ENCODE data around the gene ACTC1. TPM values are rescaled to one million over a fixed set of nuclear protein-coding genes. Genes with fewer than 3 reads are reported as not detected.

The ACTC1 gene
- total and polyA plus RNA-seq, 7 experiments from 2014 or later = not detected

- H3K9me3 Mint-ChIP-seq = peaks cover 0 to 3% (median 0%) of the 10 kb centered on the region in 11 donors
- no peak overlapping the region for H3K4me3 Mint-ChIP-seq
- no peak for ATAC-seq
- no peak overlapping the region for H3K27ac Mint-ChIP-seq
- POLR2A ChIA-PET = no interaction called here
- no peak overlapping the region for H3K4me3 ChIP-seq (ENCODE audit: low read length)
- no peaks in the 10 kb centered on the region for H3K36me3 ChIP-seq (ENCODE audit: control insufficient read depth in 2 of 3, insufficient read depth in 3 of 3, low read length in 3 of 3)
- H3K36me3 Mint-ChIP-seq = no peaks in the 10 kb centered on the region
- H3K27me3 ChIP-seq (ENCODE audit: control insufficient read depth in 2 of 2, insufficient read depth in 2 of 2, low read length in 2 of 2) = no peaks in the 10 kb centered on the region
- H3K9me3 ChIP-seq (ENCODE audit: control insufficient read depth in 2 of 3, low read length in 3 of 3) = no peaks in the 10 kb centered on the region
- peaks cover 0 to 2% (median under 1%) of the 10 kb centered on the region in 7 donors for H3K4me1 Mint-ChIP-seq
- no peak overlapping the region for H3K27ac ChIP-seq (ENCODE audit: low read depth, low read length)
- no peaks in the 10 kb centered on the region for H3K4me1 ChIP-seq (ENCODE audit: control insufficient read depth in 2 of 2, insufficient read depth in 2 of 2, low read length in 2 of 2)
- H3K27me3 Mint-ChIP-seq = peaks cover 38 to 67% (median 43%) of the 10 kb centered on the region in 5 donors
- intact Hi-C loops (cut with micrococcal nuclease) = no loop called here
- CTCF ChIA-PET = no interaction called here
- no peak for DNase-seq
Observed at GRCh38 chr15:34799149-34800101, 4.1 kb upstream of the ACTC1 start.

GRCh38 chr15:34796847-34797435, 1.6 kb upstream of the ACTC1 start:
- H3K36me3 Mint-ChIP-seq = no peaks in the 10 kb centered on the region
- ChIA-PET POLR2A (no interaction called here), CTCF (interaction anchor here (0.6 kb wide), 1 partner anchor 146 kb away, joined by 3 read pairs; no protein-coding TSS in a partner anchor)
- no peaks in the 10 kb centered on the region for H3K4me1 ChIP-seq (ENCODE audit: control insufficient read depth in 2 of 2, insufficient read depth in 2 of 2, low read length in 2 of 2)
- peaks cover 0 to 7% (median 4%) of the 10 kb centered on the region in 7 donors for H3K4me1 Mint-ChIP-seq
- no peak overlapping the region for H3K4me3 Mint-ChIP-seq
- no peaks in the 10 kb centered on the region for H3K9me3 ChIP-seq (ENCODE audit: control insufficient read depth in 2 of 3, low read length in 3 of 3)
- no peaks in the 10 kb centered on the region for H3K27me3 ChIP-seq (ENCODE audit: control insufficient read depth in 2 of 2, insufficient read depth in 2 of 2, low read length in 2 of 2)
- no peak overlapping the region for H3K4me3 ChIP-seq (ENCODE audit: low read length)
- H3K27ac Mint-ChIP-seq = no peak overlapping the region
- H3K27ac ChIP-seq (ENCODE audit: low read depth, low read length) = no peak overlapping the region
- intact Hi-C loops (cut with micrococcal nuclease) = no loop called here
- DNase-seq (no peak), ATAC-seq (no peak)
- peaks cover 57 to 87% (median 61%) of the 10 kb centered on the region in 5 donors for H3K27me3 Mint-ChIP-seq
- peaks cover 0 to 3% (median 0%) of the 10 kb centered on the region in 11 donors for H3K9me3 Mint-ChIP-seq
- H3K36me3 ChIP-seq (ENCODE audit: control insufficient read depth in 2 of 3, insufficient read depth in 3 of 3, low read length in 3 of 3) = no peaks in the 10 kb centered on the region

GRCh38 chr15:34794590-34795206, 651 bp downstream of the ACTC1 start:
- H3K9me3 Mint-ChIP-seq = peaks cover 0 to 3% (median 0%) of the 10 kb centered on the region in 11 donors
- ATAC-seq (no peak), DNase-seq (no peak)
- H3K27me3 Mint-ChIP-seq = peaks cover 63 to 93% (median 69%) of the 10 kb centered on the region in 5 donors
- H3K4me1 Mint-ChIP-seq = peaks cover 0 to 7% (median 4%) of the 10 kb centered on the region in 7 donors
- H3K27ac ChIP-seq (ENCODE audit: low read depth, low read length) = no peak overlapping the region
- POLR2A ChIA-PET = no interaction called here
- no peaks in the 10 kb centered on the region for H3K36me3 ChIP-seq (ENCODE audit: control insufficient read depth in 2 of 3, insufficient read depth in 3 of 3, low read length in 3 of 3)
- no peaks in the 10 kb centered on the region for H3K9me3 ChIP-seq (ENCODE audit: control insufficient read depth in 2 of 3, low read length in 3 of 3)
- CTCF ChIA-PET = no interaction called here
- intact Hi-C loops (cut with micrococcal nuclease) = no loop called here
- H3K4me3 Mint-ChIP-seq = no peak overlapping the region
- no peaks in the 10 kb centered on the region for H3K27me3 ChIP-seq (ENCODE audit: control insufficient read depth in 2 of 2, insufficient read depth in 2 of 2, low read length in 2 of 2)
- H3K27ac Mint-ChIP-seq = no peak overlapping the region
- no peak overlapping the region for H3K4me3 ChIP-seq (ENCODE audit: low read length)
- H3K36me3 Mint-ChIP-seq = no peaks in the 10 kb centered on the region
- no peaks in the 10 kb centered on the region for H3K4me1 ChIP-seq (ENCODE audit: control insufficient read depth in 2 of 2, insufficient read depth in 2 of 2, low read length in 2 of 2)

- no peak for DNase-seq
- Histone ChIP-seq H3K4me3 (ENCODE audit: low read length) (no peak overlapping the region), H3K36me3 (ENCODE audit: control insufficient read depth in 2 of 3, insufficient read depth in 3 of 3, low read length in 3 of 3) (no peaks in the 10 kb centered on the region), H3K4me1 (ENCODE audit: control insufficient read depth in 2 of 2, insufficient read depth in 2 of 2, low read length in 2 of 2) (no peaks in the 10 kb centered on the region), H3K27ac (ENCODE audit: low read depth, low read length) (no peak overlapping the region), H3K27me3 (ENCODE audit: control insufficient read depth in 2 of 2, insufficient read depth in 2 of 2, low read length in 2 of 2) (no peaks in the 10 kb centered on the region), H3K9me3 (ENCODE audit: control insufficient read depth in 2 of 3, low read length in 3 of 3) (no peaks in the 10 kb centered on the region)
- Mint-ChIP-seq H3K9me3 (peaks cover 0 to 2% (median 0%) of the 10 kb centered on the region in 11 donors), H3K36me3 (no peaks in the 10 kb centered on the region), H3K4me3 (no peak overlapping the region), H3K27ac (no peak overlapping the region), H3K4me1 (peaks cover 0 to 7% (median 4%) of the 10 kb centered on the region in 7 donors), H3K27me3 (peaks cover 66 to 92% (median 70%) of the 10 kb centered on the region in 5 donors)
- intact Hi-C loops (cut with micrococcal nuclease) = no loop called here
- ChIA-PET CTCF (no interaction called here), POLR2A (no interaction called here)
- no peak for ATAC-seq
Observed at GRCh38 chr15:34793901-34794300, 1.4 kb downstream of the ACTC1 start.

- Mint-ChIP-seq H3K27me3 (peaks cover 64 to 85% (median 69%) of the 10 kb centered on the region in 5 donors), H3K9me3 (peaks cover 0 to 2% (median 0%) of the 10 kb centered on the region in 11 donors), H3K36me3 (no peaks in the 10 kb centered on the region), H3K27ac (no peak overlapping the region), H3K4me1 (peaks cover 0 to 7% (median 4%) of the 10 kb centered on the region in 7 donors), H3K4me3 (no peak overlapping the region)
- H3K4me1 ChIP-seq (ENCODE audit: control insufficient read depth in 2 of 2, insufficient read depth in 2 of 2, low read length in 2 of 2) = no peaks in the 10 kb centered on the region
- no peaks in the 10 kb centered on the region for H3K27me3 ChIP-seq (ENCODE audit: control insufficient read depth in 2 of 2, insufficient read depth in 2 of 2, low read length in 2 of 2)
- intact Hi-C loops (cut with micrococcal nuclease) = no loop called here
- no peaks in the 10 kb centered on the region for H3K9me3 ChIP-seq (ENCODE audit: control insufficient read depth in 2 of 3, low read length in 3 of 3)
- no peaks in the 10 kb centered on the region for H3K36me3 ChIP-seq (ENCODE audit: control insufficient read depth in 2 of 3, insufficient read depth in 3 of 3, low read length in 3 of 3)
- ATAC-seq (no peak), DNase-seq (no peak)
- H3K27ac ChIP-seq (ENCODE audit: low read depth, low read length) = no peak overlapping the region
- ChIA-PET POLR2A (no interaction called here), CTCF (no interaction called here)
- no peak overlapping the region for H3K4me3 ChIP-seq (ENCODE audit: low read length)
Observed at GRCh38 chr15:34793071-34793470, 2.3 kb downstream of the ACTC1 start.

GRCh38 chr15:34791701-34792100, 3.6 kb downstream of the ACTC1 start:
- Mint-ChIP-seq H3K9me3 (peaks cover 0 to 2% (median 0%) of the 10 kb centered on the region in 11 donors), H3K36me3 (no peaks in the 10 kb centered on the region), H3K27ac (no peak overlapping the region), H3K4me1 (peaks cover 0 to 7% (median 4%) of the 10 kb centered on the region in 7 donors), H3K4me3 (no peak overlapping the region), H3K27me3 (peaks cover 56 to 72% (median 59%) of the 10 kb centered on the region in 5 donors)
- H3K36me3 ChIP-seq (ENCODE audit: control insufficient read depth in 2 of 3, insufficient read depth in 3 of 3, low read length in 3 of 3) = no peaks in the 10 kb centered on the region
- intact Hi-C loops (cut with micrococcal nuclease) = no loop called here
- no peaks in the 10 kb centered on the region for H3K4me1 ChIP-seq (ENCODE audit: control insufficient read depth in 2 of 2, insufficient read depth in 2 of 2, low read length in 2 of 2)
- CTCF ChIA-PET = no interaction called here
- DNase-seq (no peak), ATAC-seq (no peak)
- no peaks in the 10 kb centered on the region for H3K27me3 ChIP-seq (ENCODE audit: control insufficient read depth in 2 of 2, insufficient read depth in 2 of 2, low read length in 2 of 2)
- H3K9me3 ChIP-seq (ENCODE audit: control insufficient read depth in 2 of 3, low read length in 3 of 3) = no peaks in the 10 kb centered on the region
- H3K4me3 ChIP-seq (ENCODE audit: low read length) = no peak overlapping the region
- no peak overlapping the region for H3K27ac ChIP-seq (ENCODE audit: low read depth, low read length)
- POLR2A ChIA-PET = no interaction called here
